PC-3 (cell line): ENCODE measurements around the gene ARSG. TPM values are rescaled to one million over a fixed set of nuclear protein-coding genes. Genes with fewer than 3 reads are reported as not detected.
A peak's percentile ranks its signal among the peaks of the same experiment; 100 is the strongest.

Experiments used
- ATAC-seq: fragments of 200-7000 bp; cut with Tn5 transposase; 2 replicates; pipeline ENCODE4 v1.9.1; 2020; ENCODE audit warnings: mild to moderate bottlenecking, moderate library complexity
- BruUV-seq: library from RNA; stranded (reverse); fragments of 400-500 nt; replicated peaks from 2 replicates; lab custom pipeline; 2021; lab: Mats Ljungman, UMichigan
- CTCF ChIA-PET: fragments of 300-600 bp; sonication (Branson Sonifier 250); formaldehyde crosslinking; loops from one replicate; lab custom pipeline; 2022; ENCODE audit warnings: antibody characterized with exemption; lab: Charles Lee
- POLR2A ChIA-PET: fragments of 300-600 bp; sonication (Branson Sonifier 250); formaldehyde crosslinking; loops from one replicate; lab custom pipeline; 2022; ENCODE audit warnings: antibody characterized with exemption; ENCODE audit not compliant: unreplicated experiment; lab: Charles Lee
- DNase-seq: peaks from one replicate; pipeline ENCODE4 v3.0.0-alpha.2; 2015
- H2AFZ ChIP-seq: fragments of 300-600 bp; sonication (generic); 2 replicates; pipeline ENCODE4 v1.6.0; 2016; ENCODE audit warnings: antibody characterized with exemption, low read length
- H3F3A ChIP-seq: fragments of 300-600 bp; sonication (generic); one replicate; pipeline ENCODE4 v1.6.0; 2017; ENCODE audit warnings: antibody characterized with exemption, low read length, control low read depth, mild to moderate bottlenecking; ENCODE audit not compliant: unreplicated experiment
- H3K27ac ChIP-seq: fragments of 300-600 bp; sonication (generic); 2 replicates; pipeline ENCODE4 v1.5.1; 2016; ENCODE audit warnings: mild to moderate bottlenecking, low read length
- H3K27me3 ChIP-seq: fragments of 300-600 bp; sonication (generic); 2 replicates; pipeline ENCODE4 v1.6.1; 2016; ENCODE audit warnings: low read length, mixed read lengths
- H3K36me3 ChIP-seq: fragments of 300-600 bp; sonication (generic); 2 replicates; pipeline ENCODE4 v1.6.1; 2016; ENCODE audit warnings: low read depth, mixed run types, low read length, mixed read lengths
- H3K4me1 ChIP-seq: fragments of 300-600 bp; sonication (generic); 2 replicates; pipeline ENCODE4 v1.5.1; 2016; ENCODE audit warnings: low read length; ENCODE audit not compliant: insufficient read depth
- H3K4me2 ChIP-seq: fragments of 300-600 bp; sonication (generic); 2 replicates; pipeline ENCODE4 v1.6.0; 2016; ENCODE audit warnings: low read length
- H3K4me3 ChIP-seq: fragments of 300-600 bp; sonication (generic); 2 replicates; pipeline ENCODE4 v1.5.1; 2016; ENCODE audit warnings: mild to moderate bottlenecking, low read length, mixed read lengths
- H3K79me2 ChIP-seq: fragments of 300-600 bp; sonication (generic); 2 replicates; pipeline ENCODE4 v1.6.1; 2017; ENCODE audit warnings: low read length, mixed read lengths
- H3K9ac ChIP-seq: fragments of 300-600 bp; sonication (generic); 2 replicates; pipeline ENCODE4 v1.6.0; 2016; ENCODE audit warnings: mild to moderate bottlenecking, low read length
- H3K9me2 ChIP-seq: fragments of 300-600 bp; sonication (generic); replicated peaks from 2 replicates; pipeline ENCODE4 v1.6.1; 2016; ENCODE audit warnings: mixed run types, low read length, mixed read lengths
- H3K9me3 ChIP-seq: fragments of 300-600 bp; sonication (generic); 2 replicates; pipeline ENCODE4 v1.6.1; 2016; ENCODE audit warnings: low read length, mixed read lengths
- H4K20me1 ChIP-seq: fragments of 300-600 bp; sonication (generic); 2 replicates; pipeline ENCODE4 v1.6.1; 2016; ENCODE audit warnings: low read length, mixed read lengths
- EZH2 ChIP-seq: fragments of 300-600 bp; sonication (generic); IDR thresholded peaks from one replicate; pipeline ENCODE4 v1.6.1; 2017; ENCODE audit warnings: antibody characterized with exemption, mild to moderate bottlenecking, low read length; ENCODE audit not compliant: unreplicated experiment
- EZH2phosphoT487 ChIP-seq: fragments of 300-600 bp; sonication (generic); IDR thresholded peaks from 2 replicates; pipeline ENCODE4 v1.6.1; 2018; ENCODE audit warnings: mild to moderate bottlenecking, antibody characterized with exemption, low read length, borderline replicate concordance
- intact Hi-C: fragments of 100-400 bp; cut with micrococcal nuclease; formaldehyde crosslinking; loops from 2 replicates; pipeline ENCODE4 v1.9.0; 2023
- total RNA-seq: library from RNA; depleted of rRNA; stranded (reverse); fragments of >200 nt; gene quantifications from 2 replicates; pipeline ENCODE4 v1.2.3, GENCODE V29; 2014
- TF ChIP-seq, protein P1 (sequence below): fragments of 300-600 bp; sonication (generic); conservative IDR thresholded peaks from 2 replicates; pipeline ENCODE4 v1.5.1; 2017; ENCODE audit warnings: antibody characterized with exemption, low read depth, mild to moderate bottlenecking, low read length

The ARSG gene
- total RNA-seq, 1 experiment from 2014 or later, result 2.1 TPM

DNA sequence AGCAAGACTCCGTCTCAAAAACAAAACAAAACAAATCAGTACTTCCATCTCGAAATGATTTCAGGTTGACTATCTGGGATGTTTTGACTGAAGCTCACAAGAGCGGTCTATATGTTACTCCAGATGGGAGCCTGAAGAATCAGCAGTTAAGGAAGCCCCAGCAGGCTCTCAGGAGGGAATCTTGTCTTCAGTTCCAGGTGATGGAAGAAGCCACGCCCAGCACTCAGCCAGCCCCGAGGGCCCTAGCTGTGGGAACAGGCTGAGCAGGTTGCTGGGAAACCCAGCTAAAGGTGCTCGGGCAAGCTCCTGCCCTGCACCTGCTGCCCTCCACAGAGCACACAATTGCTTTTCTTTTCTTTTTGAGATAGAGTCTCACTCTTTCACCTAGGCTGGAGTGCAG lies 133.6 kb downstream of the ARSG start:
- no peak for TF ChIP-seq EZH2phosphoT487
- no peak for TF ChIP-seq EZH2
- TF ChIP-seq, protein P1, sequence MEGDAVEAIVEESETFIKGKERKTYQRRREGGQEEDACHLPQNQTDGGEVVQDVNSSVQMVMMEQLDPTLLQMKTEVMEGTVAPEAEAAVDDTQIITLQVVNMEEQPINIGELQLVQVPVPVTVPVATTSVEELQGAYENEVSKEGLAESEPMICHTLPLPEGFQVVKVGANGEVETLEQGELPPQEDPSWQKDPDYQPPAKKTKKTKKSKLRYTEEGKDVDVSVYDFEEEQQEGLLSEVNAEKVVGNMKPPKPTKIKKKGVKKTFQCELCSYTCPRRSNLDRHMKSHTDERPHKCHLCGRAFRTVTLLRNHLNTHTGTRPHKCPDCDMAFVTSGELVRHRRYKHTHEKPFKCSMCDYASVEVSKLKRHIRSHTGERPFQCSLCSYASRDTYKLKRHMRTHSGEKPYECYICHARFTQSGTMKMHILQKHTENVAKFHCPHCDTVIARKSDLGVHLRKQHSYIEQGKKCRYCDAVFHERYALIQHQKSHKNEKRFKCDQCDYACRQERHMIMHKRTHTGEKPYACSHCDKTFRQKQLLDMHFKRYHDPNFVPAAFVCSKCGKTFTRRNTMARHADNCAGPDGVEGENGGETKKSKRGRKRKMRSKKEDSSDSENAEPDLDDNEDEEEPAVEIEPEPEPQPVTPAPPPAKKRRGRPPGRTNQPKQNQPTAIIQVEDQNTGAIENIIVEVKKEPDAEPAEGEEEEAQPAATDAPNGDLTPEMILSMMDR, result no peak
- Histone ChIP-seq H3K9me2 (no peaks in the 10 kb centered on the region), H3K4me3 (no peak overlapping the region), H3K4me2 (no peak overlapping the region), H3K79me2 (no peaks in the 10 kb centered on the region), H3K27me3 (no peaks in the 10 kb centered on the region), H3K9ac (no peak overlapping the region), H3K4me1 (no peaks in the 10 kb centered on the region), H4K20me1 (no peaks in the 10 kb centered on the region), H3F3A (no peaks in the 10 kb centered on the region), H3K9me3 (no peaks in the 10 kb centered on the region), H3K36me3 (no peaks in the 10 kb centered on the region), H3K27ac (no peak overlapping the region), H2AFZ (no peak overlapping the region)
- peak; percentile 65 for ATAC-seq
- DNase-seq, result peak; percentile 67
- BruUV-seq, result no TSS peak
- POLR2A ChIA-PET, result interaction anchor here (0.6 to 0.7 kb wide), 2 partner anchors 762 to 809 kb away, joined by 4 to 16 read pairs; no protein-coding TSS in a partner anchor
- CTCF ChIA-PET, result no interaction called here
- intact Hi-C loops, result no loop called here

DNA sequence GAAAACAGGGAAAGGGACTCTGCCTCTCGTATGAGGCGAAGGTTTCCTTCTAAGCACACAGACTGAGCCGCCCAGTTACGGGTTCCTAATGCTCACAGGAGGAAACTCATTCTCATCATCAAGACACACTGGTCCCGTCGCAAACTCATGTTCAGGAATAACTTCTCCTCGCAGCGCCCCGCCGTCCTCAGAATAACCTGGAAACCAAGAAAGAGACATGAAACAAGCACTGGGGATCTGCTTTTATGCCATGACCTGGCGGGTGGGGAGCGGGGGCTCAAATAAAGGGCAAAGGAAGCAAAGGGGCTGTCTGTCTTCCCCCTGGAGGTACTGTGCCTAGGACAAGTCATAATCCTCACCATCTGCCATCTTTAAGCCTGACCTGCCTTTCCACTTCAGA lies 134.7 kb downstream of the ARSG start:
- H3K9me2 ChIP-seq, result no peaks in the 10 kb centered on the region
- no peaks in the 10 kb centered on the region for H4K20me1 ChIP-seq
- CTCF ChIA-PET, result no interaction called here
- ATAC-seq, result no peak
- no peak overlapping the region for H2AFZ ChIP-seq
- H3K79me2 ChIP-seq, result no peaks in the 10 kb centered on the region
- H3K4me2 ChIP-seq, result no peak overlapping the region
- H3F3A ChIP-seq, result no peaks in the 10 kb centered on the region
- DNase-seq, result no peak
- H3K4me1 ChIP-seq, result no peaks in the 10 kb centered on the region
- H3K27ac ChIP-seq, result no peak overlapping the region
- no peaks in the 10 kb centered on the region for H3K36me3 ChIP-seq
- H3K27me3 ChIP-seq, result no peaks in the 10 kb centered on the region
- POLR2A ChIA-PET, result no interaction called here
- H3K9me3 ChIP-seq, result no peaks in the 10 kb centered on the region
- no peak overlapping the region for H3K9ac ChIP-seq
- no peak overlapping the region for H3K4me3 ChIP-seq
- no peak for TF ChIP-seq EZH2
- TF ChIP-seq, protein P1, result no peak
- no peak for TF ChIP-seq EZH2phosphoT487
- BruUV-seq, result no TSS peak
- intact Hi-C loops, result no loop called here

DNA sequence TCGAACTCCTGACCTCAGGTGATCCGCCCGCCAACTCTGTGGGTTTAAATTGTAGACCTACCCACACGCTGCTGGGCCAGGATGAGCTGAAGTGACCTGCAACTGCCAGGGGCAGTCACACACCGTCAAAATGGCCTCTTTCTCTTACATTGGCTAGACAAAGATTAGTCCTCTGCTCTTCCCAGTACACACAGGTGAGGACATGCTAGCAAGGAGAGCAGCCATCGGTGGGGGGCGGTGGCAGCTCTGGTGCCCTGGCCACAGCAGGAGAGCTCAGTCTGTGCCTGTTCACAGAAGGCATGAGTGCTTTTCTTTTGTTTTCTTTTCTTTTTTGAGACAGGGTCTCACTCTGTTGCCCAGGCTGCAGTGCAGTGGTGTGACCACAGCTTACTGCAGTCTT lies 136.3 kb downstream of the ARSG start:
- ATAC-seq, result no peak
- POLR2A ChIA-PET, result no interaction called here

More for the DNA sequence above, 136.3 kb downstream of the ARSG start:
- H3K27me3 ChIP-seq, result no peaks in the 10 kb centered on the region
- no peaks in the 10 kb centered on the region for H3K9me2 ChIP-seq
- H3F3A ChIP-seq, result no peaks in the 10 kb centered on the region
- no peak overlapping the region for H3K27ac ChIP-seq
- intact Hi-C loops, result no loop called here
- BruUV-seq, result no TSS peak
- H4K20me1 ChIP-seq, result no peaks in the 10 kb centered on the region
- DNase-seq, result no peak
- H3K79me2 ChIP-seq, result no peaks in the 10 kb centered on the region
- H3K4me3 ChIP-seq, result no peak overlapping the region
- H2AFZ ChIP-seq, result no peak overlapping the region
- H3K4me2 ChIP-seq, result no peak overlapping the region
- H3K4me1 ChIP-seq, result no peaks in the 10 kb centered on the region
- TF ChIP-seq, protein P1, result no peak
- TF ChIP-seq EZH2 (no peak), EZH2phosphoT487 (no peak)
- no peaks in the 10 kb centered on the region for H3K36me3 ChIP-seq
- H3K9ac ChIP-seq, result no peak overlapping the region
- CTCF ChIA-PET, result no interaction called here
- H3K9me3 ChIP-seq, result no peaks in the 10 kb centered on the region
